ENCODE measurements around the gene KNG1.

- TF ChIP-seq POLR2A (IDR thresholded peaks at IDR 0.05; ENCODE audit: low read length): no peak
- TF ChIP-seq GATA1 (IDR thresholded peaks at IDR 0.05; ENCODE audit: low read depth, low read length): no peak
Measured at GRCh38 chr3:186743666-186744065, 26.5 kb downstream of the KNG1 start.
